ENCODE results near the gene LMO3.

Gene LMO3

GRCh38 chr12:16606991-16607390, 1.0 kb upstream of the LMO3 start:
- no peak for DNase-seq (ENCODE audit: extremely low read depth, low read depth)
- no peak for TF ChIP-seq CTCF (IDR thresholded peaks at IDR 0.05; ENCODE audit: low read depth, low read length)

GRCh38 chr12:16606201-16606849, 363 bp upstream of the LMO3 start:
- DNase-seq (ENCODE audit: extremely low read depth, low read depth) = no peak

GRCh38 chr12:16605642-16606116, 283 bp downstream of the LMO3 start:
- DNase-seq (ENCODE audit: extremely low read depth, low read depth) = no peak
- no peak for TF ChIP-seq CTCF (IDR thresholded peaks at IDR 0.05; ENCODE audit: low read depth, low read length)

More at GRCh38 chr12:16606201-16606849, 363 bp upstream of the LMO3 start:
- no peak for TF ChIP-seq CTCF (IDR thresholded peaks at IDR 0.05; ENCODE audit: low read depth, low read length)

GRCh38 chr12:16604596-16605252, 1.2 kb downstream of the LMO3 start:
- DNase-seq (ENCODE audit: extremely low read depth, low read depth) = no peak
- no peak for TF ChIP-seq CTCF (IDR thresholded peaks at IDR 0.05; ENCODE audit: low read depth, low read length)

- TF ChIP-seq CTCF (IDR thresholded peaks at IDR 0.05; ENCODE audit: low read depth, low read length) = no peak
- DNase-seq (ENCODE audit: extremely low read depth, low read depth) = no peak
These were observed 1.9 kb downstream of the LMO3 start for GRCh38 chr12:16603916-16604575.

- DNase-seq (ENCODE audit: extremely low read depth, low read depth) = no peak
- no peak for TF ChIP-seq CTCF (IDR thresholded peaks at IDR 0.05; ENCODE audit: low read depth, low read length)
These were observed 2.6 kb downstream of the LMO3 start for GRCh38 chr12:16603260-16603915.
